DOHH2 (cell line): ENCODE results near the gene EYA4.

ENCODE experiments used
- H3F3A ChIP-seq: fragments of 200-600 bp; sonication (generic), shearing (Covaris generic); 2 replicates; pipeline ENCODE4 v1.6.0; 2016; ENCODE audit warnings: antibody characterized with exemption, mild to moderate bottlenecking; ENCODE audit not compliant: control insufficient read depth, insufficient read depth
- H3K27ac ChIP-seq: fragments of 200-600 bp; sonication (generic); 2 replicates; pipeline ENCODE4 v1.5.1; 2014; ENCODE audit warnings: low read depth, mild to moderate bottlenecking, low read length, moderate library complexity
- H3K27me3 ChIP-seq: fragments of 200-600 bp; sonication (generic); 2 replicates; pipeline ENCODE4 v1.6.1; 2014; ENCODE audit warnings: mild to moderate bottlenecking, low read length, mixed read lengths; ENCODE audit not compliant: control insufficient read depth
- H3K36me3 ChIP-seq: fragments of 200-600 bp; sonication (generic); 2 replicates; pipeline ENCODE4 v1.6.1; 2014; ENCODE audit warnings: mild to moderate bottlenecking, low read length, moderate library complexity, mixed read lengths; ENCODE audit not compliant: control insufficient read depth
- H3K4me1 ChIP-seq: fragments of 200-600 bp; sonication (generic); 2 replicates; pipeline ENCODE4 v1.6.1; 2014; ENCODE audit warnings: mild to moderate bottlenecking, low read length, mixed read lengths; ENCODE audit not compliant: control insufficient read depth
- H3K4me2 ChIP-seq: fragments of 200-600 bp; sonication (generic); 2 replicates; pipeline ENCODE4 v1.6.0; 2014; ENCODE audit warnings: mild to moderate bottlenecking, low read length, moderate library complexity
- H3K4me3 ChIP-seq: fragments of 200-600 bp; sonication (generic); 2 replicates; pipeline ENCODE4 v1.5.1; 2014; ENCODE audit warnings: mild to moderate bottlenecking, low read length, mixed read lengths
- H3K79me2 ChIP-seq: fragments of 200-600 bp; sonication (generic); 2 replicates; pipeline ENCODE4 v1.6.1; 2014; ENCODE audit warnings: mild to moderate bottlenecking, low read length, mixed read lengths; ENCODE audit not compliant: control insufficient read depth
- H3K9me2 ChIP-seq: fragments of 200-600 bp; sonication (generic); replicated peaks from 2 replicates; pipeline ENCODE4 v1.6.1; 2014; ENCODE audit warnings: mild to moderate bottlenecking, low read length, mixed read lengths; ENCODE audit not compliant: control insufficient read depth
- H3K9me3 ChIP-seq: fragments of 200-600 bp; sonication (generic); 2 replicates; pipeline ENCODE4 v1.6.1; 2014; ENCODE audit warnings: antibody characterized with exemption, low read length, mixed read lengths; ENCODE audit not compliant: control insufficient read depth, insufficient read depth
- H4K20me1 ChIP-seq: fragments of 200-600 bp; sonication (generic); 2 replicates; pipeline ENCODE4 v1.6.0; 2014; ENCODE audit warnings: low read depth, mild to moderate bottlenecking, antibody characterized with exemption, low read length, moderate library complexity; ENCODE audit not compliant: control insufficient read depth, insufficient read depth
- CTCF ChIP-seq: fragments of 200-600 bp; sonication (generic); IDR thresholded peaks from one replicate; pipeline ENCODE4 v1.5.1; 2014; ENCODE audit warnings: antibody characterized with exemption, mild to moderate bottlenecking, low read depth, low read length; ENCODE audit not compliant: poor library complexity, severe bottlenecking
- EZH2phosphoT487 ChIP-seq: fragments of 200-600 bp; sonication (generic); IDR thresholded peaks from 2 replicates; pipeline ENCODE4 v1.6.1; 2017; ENCODE audit warnings: borderline replicate concordance, mild to moderate bottlenecking, antibody characterized with exemption, low read length, moderate library complexity, mixed read lengths

EYA4 gene

GRCh38 chr6:133380047-133380446, 138.9 kb downstream of the EYA4 start:
- Histone ChIP-seq H3K4me2 (no peak overlapping the region), H4K20me1 (no peaks in the 10 kb centered on the region), H3K27ac (no peak overlapping the region), H3K27me3 (no peaks in the 10 kb centered on the region), H3F3A (no peaks in the 10 kb centered on the region), H3K36me3 (no peaks in the 10 kb centered on the region), H3K4me3 (no peak overlapping the region), H3K79me2 (no peaks in the 10 kb centered on the region), H3K4me1 (no peaks in the 10 kb centered on the region), H3K9me3 (no peaks in the 10 kb centered on the region), H3K9me2 (no peaks in the 10 kb centered on the region)
- no peak for TF ChIP-seq CTCF

- no peaks in the 10 kb centered on the region for H3K4me1 ChIP-seq
- no peak overlapping the region for H3K4me2 ChIP-seq
- H3K9me2 ChIP-seq = no peaks in the 10 kb centered on the region
- H3K36me3 ChIP-seq = no peaks in the 10 kb centered on the region
- no peak overlapping the region for H3K4me3 ChIP-seq
- TF ChIP-seq EZH2phosphoT487 (no peak), CTCF (no peak)
- H4K20me1 ChIP-seq = no peaks in the 10 kb centered on the region
- H3F3A ChIP-seq = no peaks in the 10 kb centered on the region
- no peaks in the 10 kb centered on the region for H3K9me3 ChIP-seq
- no peak overlapping the region for H3K27ac ChIP-seq
- H3K27me3 ChIP-seq = no peaks in the 10 kb centered on the region
- H3K79me2 ChIP-seq = no peaks in the 10 kb centered on the region
These were observed 139.6 kb downstream of the EYA4 start for GRCh38 chr6:133380723-133381122.

GRCh38 chr6:133388731-133389130, 147.6 kb downstream of the EYA4 start:
- no peak overlapping the region for H3K27ac ChIP-seq
- no peaks in the 10 kb centered on the region for H3K9me3 ChIP-seq
- H3K9me2 ChIP-seq = no peaks in the 10 kb centered on the region
- no peaks in the 10 kb centered on the region for H3K79me2 ChIP-seq
- H3K4me2 ChIP-seq = no peak overlapping the region
- H3K4me3 ChIP-seq = no peak overlapping the region
- H3K4me1 ChIP-seq = no peaks in the 10 kb centered on the region
- H3K27me3 ChIP-seq = no peaks in the 10 kb centered on the region
- TF ChIP-seq EZH2phosphoT487 (no peak), CTCF (no peak)
- H3K36me3 ChIP-seq = no peaks in the 10 kb centered on the region
- H4K20me1 ChIP-seq = no peaks in the 10 kb centered on the region
- H3F3A ChIP-seq = no peaks in the 10 kb centered on the region

- no peaks in the 10 kb centered on the region for H3K79me2 ChIP-seq
These were observed 149.0 kb downstream of the EYA4 start for GRCh38 chr6:133390168-133390567.

More at GRCh38 chr6:133390168-133390567, 149.0 kb downstream of the EYA4 start:
- TF ChIP-seq CTCF = no peak
- no peak for TF ChIP-seq EZH2phosphoT487
- Histone ChIP-seq H3K4me2 (no peak overlapping the region), H3K4me1 (no peaks in the 10 kb centered on the region), H3K36me3 (no peaks in the 10 kb centered on the region), H3K27ac (no peak overlapping the region), H3K4me3 (no peak overlapping the region), H3K9me3 (no peaks in the 10 kb centered on the region), H4K20me1 (no peaks in the 10 kb centered on the region), H3K9me2 (no peaks in the 10 kb centered on the region), H3F3A (no peaks in the 10 kb centered on the region), H3K27me3 (no peaks in the 10 kb centered on the region)
